NCI-H2227 (cell line): ENCODE data around the gene KIF17.
"Not testable (repeated sequence)": the region's sequence is repeated elsewhere in the genome, so short reads cannot be mapped to it uniquely, and the experiment has no call there.

Experiments used
- DNase-seq: peaks from one replicate; lab custom pipeline; 2025; ENCODE audit not compliant: unreplicated experiment; lab: John Stamatoyannopoulos, UW

Gene KIF17

GRCh38 chr1:20693623-20694022, 24.2 kb downstream of the KIF17 start:
- no peak for DNase-seq

GRCh38 chr1:20691872-20692271, 25.9 kb downstream of the KIF17 start:
- no peak for DNase-seq

DNA sequence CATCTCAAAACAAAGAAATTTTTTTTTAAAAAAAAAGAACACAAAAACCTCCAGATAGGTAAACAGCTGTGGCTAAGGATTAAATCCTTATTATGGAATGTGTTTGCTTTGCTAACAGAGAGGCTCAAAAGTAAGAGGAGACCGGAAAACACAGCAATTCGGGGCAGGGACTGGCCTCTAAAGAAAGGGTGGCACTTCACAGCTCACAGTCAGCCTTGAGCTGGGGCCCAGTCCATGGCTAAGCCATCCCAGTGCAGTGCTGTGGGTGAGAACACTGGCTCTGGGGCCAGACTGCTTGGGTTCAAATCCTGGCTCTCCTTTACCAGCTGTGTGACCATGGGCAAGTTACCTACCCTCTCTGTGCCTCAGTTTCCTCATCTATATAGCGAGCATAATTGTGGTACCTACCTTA, 28.2 kb downstream of the KIF17 start:
- DNase-seq, result no peak

DNA sequence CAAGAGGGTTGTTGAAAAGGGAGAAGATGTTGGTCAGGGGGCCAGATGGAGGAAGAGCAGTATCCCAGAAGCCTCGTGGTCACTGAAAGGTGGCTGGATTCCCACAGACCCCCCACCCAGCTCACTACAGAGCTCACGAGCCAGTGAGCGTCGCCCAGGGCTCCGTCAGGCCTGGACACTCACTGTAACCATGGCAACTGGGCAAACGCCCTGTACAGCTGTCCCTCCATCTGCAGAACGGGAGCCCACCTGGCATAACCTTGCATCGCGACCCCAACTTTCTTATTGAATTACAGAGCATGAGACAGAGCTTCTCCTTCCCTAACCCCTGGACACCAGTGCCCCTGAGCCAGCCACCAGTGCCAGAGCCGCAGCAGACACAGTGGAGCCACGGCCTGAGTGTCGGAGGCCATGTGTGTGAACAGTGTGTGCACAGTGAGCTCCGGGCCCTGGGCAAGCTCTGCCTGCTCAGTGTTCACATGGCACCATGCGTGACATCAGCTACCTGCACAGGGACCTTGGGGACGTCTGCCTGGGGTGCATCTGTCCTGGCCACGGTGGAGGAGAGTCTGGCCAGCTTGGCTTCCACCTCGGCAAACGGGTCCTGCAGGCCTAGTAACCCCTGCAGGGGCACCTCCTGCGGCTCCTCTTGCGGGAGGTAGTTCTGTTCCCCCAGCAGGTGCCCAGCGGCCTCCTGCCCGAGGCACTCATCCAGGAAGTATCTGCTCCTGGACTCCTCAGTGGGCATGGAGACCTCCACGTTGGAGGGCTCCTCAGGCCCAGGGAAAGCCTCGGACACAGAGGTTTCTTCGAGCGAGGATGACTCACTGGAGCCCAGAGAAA, 30.7 kb downstream of the KIF17 start:
- DNase-seq, result no peak

DNA sequence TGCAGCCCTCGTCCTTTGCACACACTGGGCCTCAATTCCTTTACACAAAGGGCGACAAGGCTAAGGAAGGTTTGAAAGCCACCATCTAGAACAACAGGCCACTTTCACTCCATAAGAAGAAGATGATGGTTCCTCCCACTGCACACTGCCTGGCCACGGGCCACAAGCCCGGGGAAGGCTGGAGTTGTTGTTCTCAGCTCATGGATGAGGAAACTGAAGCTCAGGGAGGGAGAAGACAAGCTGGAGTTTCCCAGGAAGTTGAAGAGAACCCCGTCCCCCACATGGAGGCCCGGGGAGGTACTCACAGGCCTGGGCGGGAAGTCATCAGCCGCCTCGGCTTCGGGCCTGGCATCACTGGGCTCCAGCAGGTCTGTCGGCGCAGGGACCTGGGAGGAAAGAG, 32.1 kb downstream of the KIF17 start:
- no peak for DNase-seq

GRCh38 chr1:20685099-20685662, 32.6 kb downstream of the KIF17 start:
- no peak for DNase-seq

GRCh38 chr1:20684651-20685050, 33.2 kb downstream of the KIF17 start:
- DNase-seq, result no peak

DNA sequence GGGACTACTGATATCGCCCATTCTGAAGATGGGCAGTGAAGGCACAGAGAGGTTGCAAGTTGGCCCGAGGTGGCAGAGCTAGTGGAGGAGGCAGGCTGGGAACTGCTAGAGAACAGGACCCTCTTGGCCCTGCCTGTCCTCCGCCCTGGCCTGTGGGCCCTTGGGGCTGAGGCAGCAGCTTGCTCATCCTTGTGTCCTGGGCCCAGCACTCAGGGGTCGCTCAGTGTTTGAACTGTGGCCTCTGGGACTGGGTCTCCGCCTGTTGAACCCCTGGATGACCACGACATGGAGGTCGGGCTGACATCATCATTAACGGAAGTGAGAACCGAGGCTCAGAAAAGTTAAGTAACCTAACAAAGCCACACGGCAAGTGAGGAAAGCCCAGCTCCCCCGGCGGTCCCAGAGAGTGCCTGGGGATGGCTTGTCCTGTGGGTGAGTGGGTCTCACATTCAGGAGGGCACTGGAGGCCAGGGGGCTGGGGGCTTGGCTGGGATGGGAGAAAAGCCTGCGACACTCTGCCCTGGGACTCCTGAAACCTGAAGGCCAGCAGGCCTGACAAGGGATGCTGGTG, 33.7 kb downstream of the KIF17 start:
- DNase-seq, result no peak

- no peak for DNase-seq
Observed at GRCh38 chr1:20683614-20684013, 34.2 kb downstream of the KIF17 start.

DNA sequence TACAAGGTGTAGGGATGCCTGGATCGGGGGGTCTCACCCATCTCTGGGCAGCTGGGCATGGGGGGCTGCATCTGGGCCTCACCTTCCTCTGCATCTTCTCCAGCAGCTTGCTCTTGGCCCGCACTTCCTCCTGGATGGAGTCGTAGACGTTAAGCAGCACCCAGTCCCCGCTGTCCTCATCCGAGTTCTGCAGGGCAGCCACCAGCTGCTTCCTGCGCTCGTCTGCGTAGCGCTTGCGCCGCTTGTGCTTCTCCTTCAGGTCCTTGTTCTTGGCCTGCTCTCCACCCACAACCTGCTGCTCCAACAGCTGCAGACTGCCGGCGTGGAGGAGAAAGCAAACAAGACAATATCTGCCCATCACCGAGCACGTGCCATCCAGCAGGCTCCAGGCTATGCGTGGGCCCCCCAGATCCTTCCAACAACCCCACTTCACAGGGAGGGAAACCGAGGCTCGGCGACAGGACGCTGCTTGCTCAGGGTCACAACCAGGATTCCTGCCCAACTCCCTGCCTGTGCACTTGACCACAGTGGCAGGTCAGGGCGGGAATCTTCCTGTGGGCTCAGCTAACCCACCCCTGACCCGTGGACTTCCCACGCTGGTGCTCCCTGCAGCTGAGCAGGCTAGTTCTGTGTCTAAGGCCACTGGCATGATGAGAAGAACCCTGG, 35.1 kb downstream of the KIF17 start:
- DNase-seq, result no peak

GRCh38 chr1:20681999-20682398, 35.8 kb downstream of the KIF17 start:
- DNase-seq, result no peak

GRCh38 chr1:20680269-20680668, 37.5 kb downstream of the KIF17 start:
- DNase-seq, result no peak

DNA sequence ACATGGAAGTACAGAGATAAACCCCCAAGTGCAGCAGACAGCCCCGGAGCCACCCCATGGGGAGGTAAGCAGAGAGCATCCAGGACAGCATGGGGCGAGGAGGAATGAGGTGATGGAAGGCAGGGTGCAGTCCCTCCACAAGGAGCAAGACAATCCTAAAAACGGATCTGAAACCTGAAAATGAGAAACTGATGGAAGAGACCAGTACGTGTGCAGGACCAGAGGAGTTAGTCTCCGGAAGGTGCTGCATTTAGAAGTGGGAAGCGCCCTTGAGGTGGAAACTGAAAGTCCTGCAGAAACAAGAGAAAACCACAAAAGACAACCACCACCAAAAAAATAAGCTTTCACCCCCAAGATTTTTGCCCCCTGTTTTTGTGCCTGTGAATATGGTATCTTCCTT, 39.2 kb downstream of the KIF17 start:
- no peak for DNase-seq

DNA sequence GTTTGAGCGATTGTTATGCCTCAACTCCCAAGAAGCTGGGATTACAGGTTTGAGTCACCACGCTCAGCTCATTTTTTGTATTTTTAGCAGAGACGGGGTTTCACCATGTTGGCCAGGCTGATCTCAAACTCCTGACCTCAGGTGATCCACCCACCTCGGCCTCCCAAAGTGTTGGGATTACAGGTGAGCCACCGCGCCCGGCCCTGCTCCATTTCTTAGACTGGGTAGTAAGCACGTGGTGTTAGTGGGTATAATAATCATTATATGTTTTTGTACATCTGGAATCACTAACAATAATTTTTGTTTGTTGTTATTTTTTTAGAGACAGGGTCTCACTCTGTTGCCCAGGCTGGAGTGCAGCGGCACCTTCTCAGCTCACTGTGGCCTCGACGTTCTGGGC, 44.2 kb downstream of the KIF17 start:
- DNase-seq, result not testable (repeated sequence)

DNA sequence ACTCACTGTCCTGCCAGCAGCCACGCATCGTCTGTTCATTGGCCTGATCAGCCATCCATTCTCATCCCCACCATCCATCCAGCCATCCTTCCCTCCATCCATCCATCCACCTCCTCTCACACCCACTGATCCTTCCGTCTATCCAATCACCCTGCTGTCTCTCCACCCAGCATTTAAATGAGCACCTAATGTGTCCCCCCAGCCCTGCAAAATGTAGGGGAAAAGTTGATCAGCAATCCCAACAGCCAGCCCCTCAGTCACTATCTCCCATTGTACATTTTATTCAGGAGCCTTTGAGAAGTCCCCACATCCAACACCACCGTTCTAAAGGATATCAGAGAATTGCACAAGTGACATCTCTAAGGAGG, 45.6 kb downstream of the KIF17 start:
- DNase-seq, result no peak

DNA sequence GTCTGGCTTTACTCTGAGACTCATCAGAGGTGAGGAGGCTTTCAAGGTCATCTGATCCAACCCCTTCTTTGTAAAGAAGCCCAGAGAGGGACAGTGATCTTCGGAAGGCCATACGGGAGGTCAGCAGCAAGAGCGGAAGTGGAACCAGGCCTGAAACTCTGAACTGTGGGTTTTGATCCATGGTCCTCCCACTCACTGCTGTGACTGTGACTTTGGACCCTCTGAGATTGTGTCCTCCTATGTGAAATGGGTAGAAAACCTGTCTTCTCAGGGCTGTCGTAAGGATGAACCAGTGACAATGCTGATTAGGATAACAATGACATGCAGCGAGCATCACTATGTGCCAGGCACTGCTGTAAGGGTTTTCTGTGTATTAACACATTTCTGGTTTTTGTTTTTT, 46.9 kb downstream of the KIF17 start:
- DNase-seq, result no peak

GRCh38 chr1:20668581-20668980, 49.2 kb downstream of the KIF17 start:
- no peak for DNase-seq

DNA sequence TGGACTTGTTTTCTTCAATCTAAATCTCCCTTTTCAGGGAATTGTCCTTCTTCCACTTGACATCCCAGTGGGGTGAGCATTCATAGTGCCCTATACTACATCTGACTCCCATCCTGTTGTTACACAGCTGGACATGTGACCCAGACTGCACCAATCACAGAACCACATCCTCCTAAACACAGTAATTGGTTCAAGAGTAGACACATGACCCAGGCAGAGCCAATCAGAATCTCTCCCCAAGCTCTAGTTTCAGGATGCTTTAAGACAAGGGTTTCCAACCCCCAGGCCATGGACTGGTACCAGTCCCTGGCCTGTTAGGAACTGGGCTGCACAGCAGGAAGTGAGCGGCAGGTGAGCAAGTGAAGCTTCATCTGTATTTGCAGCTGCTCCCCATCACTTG, 51.0 kb downstream of the KIF17 start:
- DNase-seq, result no peak

- no peak for DNase-seq
Observed at GRCh38 chr1:20666146-20666545, 51.7 kb downstream of the KIF17 start.

GRCh38 chr1:20665726-20666125, 52.1 kb downstream of the KIF17 start:
- DNase-seq, result no peak

DNA sequence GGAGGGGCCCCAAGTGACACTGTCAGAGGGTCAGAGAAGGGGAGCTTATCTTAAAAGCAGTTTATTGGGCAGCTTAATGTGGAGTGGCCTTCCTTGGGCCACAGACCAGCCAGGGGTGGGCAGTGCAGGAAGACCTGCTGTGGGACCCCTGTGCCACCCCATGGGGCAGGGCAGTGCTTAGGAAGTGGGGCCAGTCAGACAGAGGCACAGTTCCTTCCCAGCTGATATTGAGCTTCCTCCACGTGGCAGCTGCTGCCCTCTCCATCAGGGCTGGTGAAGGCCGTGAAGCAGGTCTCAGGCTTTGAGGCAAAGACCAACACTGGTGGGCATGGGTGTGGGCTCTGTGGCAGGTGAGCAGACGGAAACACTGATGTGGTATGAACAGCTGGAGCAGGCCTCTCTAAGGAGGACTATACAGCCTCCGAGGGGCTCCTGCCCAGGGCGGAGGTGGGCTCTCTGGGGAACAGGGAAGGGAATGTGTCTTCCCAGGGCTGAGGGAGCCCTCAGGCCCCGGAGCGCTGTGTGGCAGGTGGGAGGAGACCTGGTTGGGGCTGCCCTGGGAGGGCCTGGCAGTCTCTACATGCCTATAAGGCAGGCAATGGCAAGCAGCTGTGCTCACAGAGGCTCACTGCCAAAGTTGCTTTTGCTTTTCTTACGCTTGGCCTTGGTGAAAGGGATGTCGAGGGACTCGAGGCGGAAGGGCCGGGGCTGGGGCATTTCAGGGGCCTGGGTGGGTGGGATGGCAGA, 53.7 kb downstream of the KIF17 start:
- no peak for DNase-seq
